Stimulated activated CD4-positive, alpha-beta T cell treated with anti-CD3 and anti-CD28 coated beads, TNF-alpha, amount 100 ng/mL, for 48 hours (primary cell): ENCODE measurements around the gene NEK2.
"Not testable (repeated sequence)": the region's sequence is repeated elsewhere in the genome, so short reads cannot be mapped to it uniquely, and the experiment has no call there.

Experiments used
- DNase-seq, 3 donors: peaks; one replicate each; pipeline ENCODE4 v3.0.0-alpha.2; 2020; ENCODE audit warnings: low read depth in 3 of 3

The NEK2 gene

GRCh38 chr1:211675230-211676105, at the start of gene NEK2:
Gene NEK2 (minus strand): TSS chr1:211675621. CDS start chr1:211675479, 142 bp downstream.
- peak; percentile 64 to 81 (median 74) for DNase-seq

GRCh38 chr1:211724687-211725196, 49.3 kb upstream of the NEK2 start:
- no peak for DNase-seq

GRCh38 chr1:211723273-211723672, 47.9 kb upstream of the NEK2 start:
- DNase-seq: no peak

- no peak for DNase-seq
Observed at GRCh38 chr1:211722277-211723175, 47.1 kb upstream of the NEK2 start.

- DNase-seq: not testable (repeated sequence)
Observed at GRCh38 chr1:211716555-211716954, 41.1 kb upstream of the NEK2 start.

- no peak for DNase-seq
Observed at GRCh38 chr1:211715971-211716370, 40.5 kb upstream of the NEK2 start.

GRCh38 chr1:211714154-211714553, 38.7 kb upstream of the NEK2 start:
- no peak for DNase-seq

- no peak for DNase-seq
Observed at GRCh38 chr1:211713231-211713630, 37.8 kb upstream of the NEK2 start.

GRCh38 chr1:211711315-211711705, 35.9 kb upstream of the NEK2 start:
- no peak for DNase-seq

- no peak for DNase-seq
Observed at GRCh38 chr1:211710566-211711314, 35.3 kb upstream of the NEK2 start.

GRCh38 chr1:211708926-211709325, 33.5 kb upstream of the NEK2 start:
- no peak for DNase-seq

GRCh38 chr1:211708006-211708405, 32.6 kb upstream of the NEK2 start:
- DNase-seq: no peak

GRCh38 chr1:211705467-211706091, 30.2 kb upstream of the NEK2 start:
- DNase-seq: no peak

- DNase-seq: no peak
Observed at GRCh38 chr1:211704543-211704942, 29.1 kb upstream of the NEK2 start.

- DNase-seq: no peak
Observed at GRCh38 chr1:211703812-211704537, 28.6 kb upstream of the NEK2 start.

- DNase-seq: no peak
Observed at GRCh38 chr1:211701733-211702132, 26.3 kb upstream of the NEK2 start.

- DNase-seq: no peak
Observed at GRCh38 chr1:211699059-211699458, 23.6 kb upstream of the NEK2 start.

- peak; percentile 61 to 79 (median 72) for DNase-seq
Observed at GRCh38 chr1:211698161-211699026, 23.0 kb upstream of the NEK2 start.

GRCh38 chr1:211697356-211697755, 21.9 kb upstream of the NEK2 start:
- DNase-seq: no peak
